ELF-1 (cell line): ENCODE results near the gene VPS13C.
A peak's percentile ranks its signal among the peaks of the same experiment; 100 is the strongest.

Source experiments
- DNase-seq: peaks from one replicate; pipeline ENCODE4 v3.0.0-alpha.2; 2016; ENCODE audit warnings: low read depth, low spot score

VPS13C gene

GRCh38 chr15:61938249-61938648 is 122.0 kb downstream of the VPS13C start:
- no peak for DNase-seq

- no peak for DNase-seq
These were observed 123.6 kb downstream of the VPS13C start for GRCh38 chr15:61936528-61937195.

GRCh38 chr15:61935493-61935892 is 124.8 kb downstream of the VPS13C start:
- DNase-seq = no peak

GRCh38 chr15:61929452-61929851 is 130.8 kb downstream of the VPS13C start:
- DNase-seq = no peak

GRCh38 chr15:61923173-61923572 is 137.1 kb downstream of the VPS13C start:
- DNase-seq = no peak

GRCh38 chr15:61921093-61921492 is 139.2 kb downstream of the VPS13C start:
- DNase-seq = no peak

- DNase-seq = no peak
These were observed 142.8 kb downstream of the VPS13C start for GRCh38 chr15:61917457-61917856.

GRCh38 chr15:61916104-61916503 is 144.1 kb downstream of the VPS13C start:
- DNase-seq = no peak

GRCh38 chr15:61915640-61916039 is 144.6 kb downstream of the VPS13C start:
- DNase-seq = no peak

- DNase-seq = no peak
These were observed 149.3 kb downstream of the VPS13C start for GRCh38 chr15:61910839-61911369.

GRCh38 chr15:61908241-61908640 is 152.0 kb downstream of the VPS13C start:
- DNase-seq = no peak

- DNase-seq = no peak
These were observed 152.5 kb downstream of the VPS13C start for GRCh38 chr15:61907753-61908086.

GRCh38 chr15:61906961-61907752 is 153.1 kb downstream of the VPS13C start:
- DNase-seq = no peak

GRCh38 chr15:61893146-61893545 is 167.1 kb downstream of the VPS13C start:
- DNase-seq = no peak

- peak; percentile 41 for DNase-seq
These were observed 168.1 kb downstream of the VPS13C start for GRCh38 chr15:61892140-61892539.

GRCh38 chr15:61890106-61890505 is 170.1 kb downstream of the VPS13C start:
- no peak for DNase-seq

GRCh38 chr15:61889706-61890105 is 170.5 kb downstream of the VPS13C start:
- DNase-seq = no peak

- no peak for DNase-seq
These were observed 172.0 kb downstream of the VPS13C start for GRCh38 chr15:61888074-61888780.

GRCh38 chr15:61880084-61880483 is 180.2 kb downstream of the VPS13C start:
- no peak for DNase-seq

GRCh38 chr15:61879219-61879618 is 181.0 kb downstream of the VPS13C start:
- no peak for DNase-seq

- DNase-seq = no peak
These were observed 188.2 kb downstream of the VPS13C start for GRCh38 chr15:61871926-61872522.

GRCh38 chr15:61869656-61870055 is 190.6 kb downstream of the VPS13C start:
- no peak for DNase-seq
